ENCODE results near the gene MS4A6A. TPM values are rescaled to one million over a fixed set of nuclear protein-coding genes. Genes with fewer than 3 reads are reported as not detected.
"Not testable (repeated sequence)": the region's sequence is repeated elsewhere in the genome, so short reads cannot be mapped to it uniquely, and the experiment has no call there.

Gene MS4A6A
- not detected for total RNA-seq

- Mint-ChIP-seq H3K36me3 (ENCODE audit: insufficient read depth) (no peaks in the 10 kb centered on the region), H3K27me3 (ENCODE audit: low read depth) (peaks cover 13% of the 10 kb centered on the region), H3K4me3 (no peak within 1 kb of the TSS), H3K9me3 (peaks cover 6% of the 10 kb centered on the region), H3K4me1 (ENCODE audit: low read depth) (peaks cover 5% of the 10 kb centered on the region)
- no peak for DNase-seq
- no peak for ATAC-seq
Measured at GRCh38 chr11:60182541-60183330, at the start of gene MS4A6A. Gene MS4A6A (minus strand): TSS chr11:60183083. CDS start chr11:60181727, 1,356 bp downstream.

GRCh38 chr11:60230681-60231080, 47.8 kb upstream of the MS4A6A start:
- no peaks in the 10 kb centered on the region for H3K27me3 Mint-ChIP-seq (ENCODE audit: low read depth)
- ATAC-seq (no peak), DNase-seq (no peak)
- no peak overlapping the region for H3K4me3 Mint-ChIP-seq
- H3K4me1 Mint-ChIP-seq (ENCODE audit: low read depth) = no peaks in the 10 kb centered on the region
- H3K9me3 Mint-ChIP-seq = no peaks in the 10 kb centered on the region
- no peaks in the 10 kb centered on the region for H3K36me3 Mint-ChIP-seq (ENCODE audit: insufficient read depth)

DNA sequence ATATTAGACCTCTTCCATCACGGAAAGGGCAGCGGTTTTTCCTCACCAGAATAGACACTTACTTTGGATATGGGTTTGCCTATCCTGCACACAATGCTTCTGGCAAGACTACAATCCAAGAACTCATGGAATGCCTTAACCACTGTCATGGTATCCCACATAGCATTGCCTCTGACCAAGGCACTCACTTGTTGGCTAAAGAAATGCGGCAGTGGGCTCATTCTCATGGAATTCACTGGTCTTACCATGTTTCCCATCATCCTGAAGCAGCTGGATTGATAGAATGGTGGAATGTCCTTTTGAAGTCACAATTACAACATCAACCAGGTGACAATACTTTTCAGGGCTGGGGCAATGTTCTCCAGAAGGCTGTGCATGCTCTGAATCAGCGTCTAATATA, 39.3 kb upstream of the MS4A6A start:
- H3K27me3 Mint-ChIP-seq (ENCODE audit: low read depth) = peaks cover 18% of the 10 kb centered on the region

GRCh38 chr11:60221692-60222091, 38.8 kb upstream of the MS4A6A start:
- Mint-ChIP-seq H3K36me3 (ENCODE audit: insufficient read depth) (no peaks in the 10 kb centered on the region), H3K4me1 (ENCODE audit: low read depth) (no peaks in the 10 kb centered on the region), H3K4me3 (no peak overlapping the region), H3K9me3 (no peaks in the 10 kb centered on the region), H3K27me3 (ENCODE audit: low read depth) (peaks cover 18% of the 10 kb centered on the region)
- DNase-seq (no peak), ATAC-seq (no peak)

More for the DNA sequence above, 39.3 kb upstream of the MS4A6A start:
- no peaks in the 10 kb centered on the region for H3K9me3 Mint-ChIP-seq
- no peak overlapping the region for H3K4me3 Mint-ChIP-seq
- H3K4me1 Mint-ChIP-seq (ENCODE audit: low read depth) = no peaks in the 10 kb centered on the region
- ATAC-seq (no peak), DNase-seq (no peak)
- H3K36me3 Mint-ChIP-seq (ENCODE audit: insufficient read depth) = no peaks in the 10 kb centered on the region

- no peaks in the 10 kb centered on the region for H3K36me3 Mint-ChIP-seq (ENCODE audit: insufficient read depth)
- no peak overlapping the region for H3K4me3 Mint-ChIP-seq
- DNase-seq (no peak), ATAC-seq (no peak)
- H3K4me1 Mint-ChIP-seq (ENCODE audit: low read depth) = no peaks in the 10 kb centered on the region
- peaks cover 20% of the 10 kb centered on the region for H3K27me3 Mint-ChIP-seq (ENCODE audit: low read depth)
- H3K9me3 Mint-ChIP-seq = no peaks in the 10 kb centered on the region
Measured at GRCh38 chr11:60221181-60221580, 38.3 kb upstream of the MS4A6A start.

GRCh38 chr11:60214386-60214785, 31.5 kb upstream of the MS4A6A start:
- Mint-ChIP-seq H3K4me1 (ENCODE audit: low read depth) (no peaks in the 10 kb centered on the region), H3K36me3 (ENCODE audit: insufficient read depth) (no peaks in the 10 kb centered on the region), H3K4me3 (no peak overlapping the region), H3K27me3 (ENCODE audit: low read depth) (peaks cover 19% of the 10 kb centered on the region), H3K9me3 (no peaks in the 10 kb centered on the region)
- no peak for DNase-seq
- ATAC-seq = no peak

DNA sequence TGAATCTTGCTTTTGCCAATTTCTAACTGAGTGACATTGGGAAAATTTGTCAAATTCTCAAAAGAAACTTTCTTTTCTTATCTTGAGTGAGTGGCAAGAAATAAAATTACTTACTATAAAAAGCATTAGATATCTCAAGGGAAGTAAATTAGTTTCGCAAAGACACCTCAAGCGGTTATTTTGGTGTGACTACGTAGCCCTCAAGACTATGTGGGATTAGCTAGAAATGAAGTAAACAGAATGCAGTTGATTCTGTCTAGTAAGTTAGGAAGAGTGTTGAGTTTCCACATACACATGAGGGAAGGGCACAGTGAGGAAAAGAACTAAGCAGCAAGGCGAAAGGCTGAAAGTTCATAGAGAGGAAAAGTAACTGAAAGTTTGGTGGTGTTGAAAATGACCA, 28.3 kb upstream of the MS4A6A start:
- H3K4me1 Mint-ChIP-seq (ENCODE audit: low read depth) = peaks cover 4% of the 10 kb centered on the region
- ATAC-seq = no peak
- H3K36me3 Mint-ChIP-seq (ENCODE audit: insufficient read depth) = no peaks in the 10 kb centered on the region
- H3K4me3 Mint-ChIP-seq = no peak overlapping the region
- DNase-seq = no peak
- no peaks in the 10 kb centered on the region for H3K9me3 Mint-ChIP-seq
- H3K27me3 Mint-ChIP-seq (ENCODE audit: low read depth) = peaks cover 18% of the 10 kb centered on the region

- H3K36me3 Mint-ChIP-seq (ENCODE audit: insufficient read depth) = no peaks in the 10 kb centered on the region
- H3K27me3 Mint-ChIP-seq (ENCODE audit: low read depth) = peaks cover 15% of the 10 kb centered on the region
- H3K9me3 Mint-ChIP-seq = no peaks in the 10 kb centered on the region
- ATAC-seq (no peak), DNase-seq (no peak)
- H3K4me3 Mint-ChIP-seq = no peak overlapping the region
- H3K4me1 Mint-ChIP-seq (ENCODE audit: low read depth) = peaks cover 4% of the 10 kb centered on the region
Measured at GRCh38 chr11:60209977-60210376, 27.1 kb upstream of the MS4A6A start.

DNA sequence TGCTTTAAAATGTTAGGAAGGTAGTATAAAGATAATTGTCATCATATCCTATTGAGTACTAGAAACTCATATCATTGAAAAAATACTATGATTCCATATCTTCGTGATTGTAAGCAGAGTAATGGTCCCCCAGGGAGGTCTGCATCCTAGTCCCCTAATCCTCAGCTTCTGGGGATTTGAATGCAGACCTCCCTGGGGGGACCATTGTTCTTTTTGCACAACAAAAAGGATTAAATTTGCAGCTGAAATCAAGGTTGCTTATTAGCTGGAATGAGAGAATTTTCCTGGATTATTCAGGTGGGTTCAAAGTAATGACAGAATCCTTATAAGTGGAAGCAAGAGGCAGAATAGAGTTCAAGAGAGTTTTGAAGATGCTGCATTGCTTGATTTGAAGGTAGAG, 26.1 kb upstream of the MS4A6A start:
- no peaks in the 10 kb centered on the region for H3K36me3 Mint-ChIP-seq (ENCODE audit: insufficient read depth)
- H3K27me3 Mint-ChIP-seq (ENCODE audit: low read depth) = peaks cover 13% of the 10 kb centered on the region
- H3K4me3 Mint-ChIP-seq = no peak overlapping the region
- peaks cover 4% of the 10 kb centered on the region for H3K4me1 Mint-ChIP-seq (ENCODE audit: low read depth)
- no peak for DNase-seq
- H3K9me3 Mint-ChIP-seq = no peaks in the 10 kb centered on the region
- no peak for ATAC-seq

DNA sequence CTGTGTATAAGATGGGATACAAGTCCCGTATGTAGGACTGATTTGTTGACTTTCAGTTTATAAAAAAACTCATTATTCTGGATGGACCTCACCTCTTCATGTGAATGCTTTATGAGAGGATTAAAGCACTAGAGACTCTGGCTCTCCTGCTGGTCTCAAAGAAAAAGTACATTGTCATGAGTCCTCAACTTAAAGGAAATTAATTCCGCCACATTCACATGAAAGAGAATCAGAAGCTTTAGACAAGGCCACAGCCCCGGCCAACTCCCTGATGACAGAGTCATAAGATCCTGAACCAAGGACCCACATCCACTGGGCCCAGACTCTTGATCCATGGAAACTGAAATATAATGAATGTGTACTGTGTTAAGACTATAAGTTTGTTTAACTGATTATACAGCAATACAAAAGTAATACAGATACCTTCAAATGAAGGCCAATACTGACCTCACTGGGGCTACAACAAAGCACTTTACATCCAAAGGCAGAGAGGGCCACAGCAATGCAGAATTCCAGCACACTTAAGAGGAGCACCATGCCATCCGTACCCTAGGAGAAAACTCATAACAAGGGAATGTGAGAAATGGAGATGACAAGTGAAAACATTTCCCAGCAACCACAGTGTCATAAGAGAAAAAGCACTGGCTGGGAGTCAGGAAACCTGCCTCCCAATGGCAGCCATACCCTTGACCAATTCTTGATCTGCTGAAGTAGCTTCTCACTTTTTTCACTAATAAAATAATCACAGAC, 25.4 kb upstream of the MS4A6A start:
- no peak for ATAC-seq

GRCh38 chr11:60206616-60207015, 23.7 kb upstream of the MS4A6A start:
- peaks cover 12% of the 10 kb centered on the region for H3K27me3 Mint-ChIP-seq (ENCODE audit: low read depth)
- H3K4me1 Mint-ChIP-seq (ENCODE audit: low read depth) = peaks cover 4% of the 10 kb centered on the region
- H3K36me3 Mint-ChIP-seq (ENCODE audit: insufficient read depth) = no peaks in the 10 kb centered on the region
- no peak for DNase-seq
- ATAC-seq = peak; percentile 75
- H3K4me3 Mint-ChIP-seq = no peak overlapping the region
- no peaks in the 10 kb centered on the region for H3K9me3 Mint-ChIP-seq

More for the DNA sequence above, 25.4 kb upstream of the MS4A6A start:
- no peak for DNase-seq
- H3K36me3 Mint-ChIP-seq (ENCODE audit: insufficient read depth) = no peaks in the 10 kb centered on the region
- no peaks in the 10 kb centered on the region for H3K9me3 Mint-ChIP-seq
- H3K4me3 Mint-ChIP-seq = no peak overlapping the region
- H3K27me3 Mint-ChIP-seq (ENCODE audit: low read depth) = peaks cover 12% of the 10 kb centered on the region
- peaks cover 4% of the 10 kb centered on the region for H3K4me1 Mint-ChIP-seq (ENCODE audit: low read depth)

- no peak for ATAC-seq
- Mint-ChIP-seq H3K4me3 (no peak overlapping the region), H3K4me1 (ENCODE audit: low read depth) (peaks cover 4% of the 10 kb centered on the region), H3K27me3 (ENCODE audit: low read depth) (peaks cover 11% of the 10 kb centered on the region), H3K36me3 (ENCODE audit: insufficient read depth) (no peaks in the 10 kb centered on the region), H3K9me3 (no peaks in the 10 kb centered on the region)
- DNase-seq = no peak
Measured at GRCh38 chr11:60204922-60205321, 22.0 kb upstream of the MS4A6A start.

DNA sequence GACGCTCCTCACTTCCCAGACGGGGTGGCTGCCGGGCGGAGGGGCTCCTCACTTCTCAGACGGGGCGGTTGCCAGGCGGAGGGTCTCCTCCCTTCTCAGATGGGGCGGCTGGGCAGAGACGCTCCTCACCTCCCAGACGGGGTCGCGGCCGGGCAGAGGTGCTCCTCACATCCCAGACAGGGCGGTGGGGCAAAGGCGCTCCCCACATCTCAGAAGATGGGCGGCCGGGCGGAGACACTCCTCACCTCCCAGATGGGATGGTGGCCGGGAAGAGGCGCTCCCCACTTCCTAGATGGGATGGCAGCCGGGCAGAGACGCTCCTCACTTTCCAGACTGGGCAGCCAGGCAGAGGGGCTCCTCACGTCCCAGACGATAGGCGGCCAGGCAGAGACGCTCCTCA, 18.5 kb upstream of the MS4A6A start:
- not testable (repeated sequence) for H3K36me3 Mint-ChIP-seq (ENCODE audit: insufficient read depth); H3K9me3 Mint-ChIP-seq; H3K4me3 Mint-ChIP-seq; H3K4me1 Mint-ChIP-seq (ENCODE audit: low read depth); H3K27me3 Mint-ChIP-seq (ENCODE audit: low read depth); ATAC-seq; DNase-seq

DNA sequence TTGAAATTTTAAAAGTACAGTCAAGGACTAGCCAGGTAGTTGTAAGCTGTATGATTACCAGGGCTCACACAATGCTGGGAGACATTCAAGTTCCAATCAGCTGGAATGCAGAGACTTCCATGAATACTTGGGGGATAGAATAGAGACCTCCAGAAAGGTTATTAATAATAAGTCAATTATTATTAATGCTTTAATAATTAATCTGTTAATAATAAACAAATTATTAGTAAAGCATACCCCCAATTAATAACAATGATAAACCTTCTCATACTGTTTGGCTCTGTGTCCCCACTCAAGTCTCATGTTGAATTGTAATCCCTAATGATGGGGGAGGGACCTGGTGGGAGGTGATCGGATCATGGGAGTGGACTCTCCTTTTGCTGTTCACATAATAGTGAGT, 14.6 kb upstream of the MS4A6A start:
- peaks cover 3% of the 10 kb centered on the region for H3K4me1 Mint-ChIP-seq (ENCODE audit: low read depth)
- no peak overlapping the region for H3K4me3 Mint-ChIP-seq
- no peaks in the 10 kb centered on the region for H3K9me3 Mint-ChIP-seq
- DNase-seq = no peak
- H3K36me3 Mint-ChIP-seq (ENCODE audit: insufficient read depth) = no peaks in the 10 kb centered on the region
- ATAC-seq = no peak
- peaks cover 8% of the 10 kb centered on the region for H3K27me3 Mint-ChIP-seq (ENCODE audit: low read depth)

- no peak for ATAC-seq
- H3K4me1 Mint-ChIP-seq (ENCODE audit: low read depth) = peaks cover 3% of the 10 kb centered on the region
- no peak overlapping the region for H3K4me3 Mint-ChIP-seq
- H3K9me3 Mint-ChIP-seq = no peaks in the 10 kb centered on the region
- no peak for DNase-seq
- H3K36me3 Mint-ChIP-seq (ENCODE audit: insufficient read depth) = no peaks in the 10 kb centered on the region
- H3K27me3 Mint-ChIP-seq (ENCODE audit: low read depth) = peaks cover 8% of the 10 kb centered on the region
Measured at GRCh38 chr11:60195923-60196368, 13.1 kb upstream of the MS4A6A start.

Measured in activated T-cell treated with anti-CD3 and anti-CD28 coated beads, Interleukin-2, amount 50 U/mL, for 4 hours (primary cell).